Cardiac fibroblast (primary cell): Measurements from ENCODE around the gene NABP2.

Experiments used
- DNase-seq, 2 donors: peaks; one replicate each; pipeline versions ENCODE4 v3.0.0 to v3.0.0-alpha.2; 2010; ENCODE audit warnings: low read depth in 2 of 2
- H3K4me3 ChIP-seq, 2 donors: replicated peaks in 1 of 2; 1 replicate in 1 of 2; 2 replicates in 1 of 2; pipeline ENCODE4 v1.5.1; 2011; ENCODE audit warnings: low read depth in 2 of 2, low read length in 2 of 2, mild to moderate bottlenecking in 2 of 2, moderate library complexity in 1 of 2
- TF ChIP-seq, protein P1 (sequence below): IDR thresholded peaks from one replicate; pipeline ENCODE4 v1.5.1; 2011; ENCODE audit warnings: low read depth, mild to moderate bottlenecking, low read length, inconsistent platforms

The NABP2 gene

DNA sequence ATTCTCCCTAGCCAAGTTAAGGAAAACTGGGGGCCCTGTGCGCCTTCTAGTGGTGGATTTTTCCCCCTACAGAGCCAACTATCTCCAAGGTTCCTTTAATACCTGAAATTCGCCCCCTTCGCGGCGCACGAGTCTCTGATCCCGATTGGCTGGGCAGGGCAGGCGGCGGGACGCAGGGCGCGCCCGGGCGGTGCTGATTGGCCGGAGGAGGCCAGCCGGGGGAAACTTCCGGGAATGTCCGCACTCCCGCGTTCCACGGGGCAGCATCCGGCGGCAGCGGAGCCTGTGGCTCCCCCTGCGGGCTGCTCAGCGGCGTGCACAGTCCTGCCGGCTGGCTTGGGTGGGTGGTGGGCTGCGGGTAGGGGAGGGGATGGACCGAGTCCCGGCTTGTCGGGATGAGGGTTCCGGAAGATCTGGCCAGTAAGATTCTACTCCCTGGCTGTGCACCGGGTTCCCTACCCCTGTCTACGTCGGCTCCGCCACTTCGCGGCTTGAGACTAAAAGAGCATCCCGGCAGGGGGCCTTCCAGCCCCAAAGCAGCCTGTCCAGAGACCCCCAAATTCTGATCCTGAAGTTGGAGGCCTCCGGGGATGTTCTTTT, at the start of gene NABP2:
NABP2 (plus strand) TSS at position 241 of the 600 bp plus-strand sequence. CDS start 515 bp downstream, outside the sequence.
- H3K4me3 ChIP-seq, result peak within 1 kb of the TSS; percentile 72 to 75
- TF ChIP-seq, protein P1, sequence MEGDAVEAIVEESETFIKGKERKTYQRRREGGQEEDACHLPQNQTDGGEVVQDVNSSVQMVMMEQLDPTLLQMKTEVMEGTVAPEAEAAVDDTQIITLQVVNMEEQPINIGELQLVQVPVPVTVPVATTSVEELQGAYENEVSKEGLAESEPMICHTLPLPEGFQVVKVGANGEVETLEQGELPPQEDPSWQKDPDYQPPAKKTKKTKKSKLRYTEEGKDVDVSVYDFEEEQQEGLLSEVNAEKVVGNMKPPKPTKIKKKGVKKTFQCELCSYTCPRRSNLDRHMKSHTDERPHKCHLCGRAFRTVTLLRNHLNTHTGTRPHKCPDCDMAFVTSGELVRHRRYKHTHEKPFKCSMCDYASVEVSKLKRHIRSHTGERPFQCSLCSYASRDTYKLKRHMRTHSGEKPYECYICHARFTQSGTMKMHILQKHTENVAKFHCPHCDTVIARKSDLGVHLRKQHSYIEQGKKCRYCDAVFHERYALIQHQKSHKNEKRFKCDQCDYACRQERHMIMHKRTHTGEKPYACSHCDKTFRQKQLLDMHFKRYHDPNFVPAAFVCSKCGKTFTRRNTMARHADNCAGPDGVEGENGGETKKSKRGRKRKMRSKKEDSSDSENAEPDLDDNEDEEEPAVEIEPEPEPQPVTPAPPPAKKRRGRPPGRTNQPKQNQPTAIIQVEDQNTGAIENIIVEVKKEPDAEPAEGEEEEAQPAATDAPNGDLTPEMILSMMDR, result peak; percentile 59

DNA sequence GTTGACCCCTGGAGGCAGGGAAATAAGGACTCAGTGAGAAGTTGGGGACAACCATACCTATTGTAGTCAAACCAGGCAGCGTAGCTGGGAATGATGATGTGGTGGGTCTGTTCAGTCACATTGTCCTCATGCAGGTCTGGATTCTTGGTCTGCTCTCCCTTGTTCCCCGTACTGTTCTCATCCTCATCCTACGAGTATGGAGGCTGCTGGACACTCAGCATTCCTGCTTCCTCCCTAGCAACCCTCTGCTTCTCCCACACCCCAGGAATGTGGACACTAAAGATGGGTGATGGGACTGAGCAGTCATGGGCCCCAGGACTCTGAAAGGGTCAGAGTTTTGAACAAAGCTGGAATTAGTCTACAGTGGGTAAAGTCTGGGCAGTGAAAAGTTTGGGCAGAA, 45.8 kb upstream of the NABP2 start:
- TF ChIP-seq, protein P1, result no peak
- DNase-seq, result no peak
- no peak overlapping the region for H3K4me3 ChIP-seq

More for the DNA sequence above, at the start of gene NABP2:
- DNase-seq, result peak; percentile 98 to 99

DNA sequence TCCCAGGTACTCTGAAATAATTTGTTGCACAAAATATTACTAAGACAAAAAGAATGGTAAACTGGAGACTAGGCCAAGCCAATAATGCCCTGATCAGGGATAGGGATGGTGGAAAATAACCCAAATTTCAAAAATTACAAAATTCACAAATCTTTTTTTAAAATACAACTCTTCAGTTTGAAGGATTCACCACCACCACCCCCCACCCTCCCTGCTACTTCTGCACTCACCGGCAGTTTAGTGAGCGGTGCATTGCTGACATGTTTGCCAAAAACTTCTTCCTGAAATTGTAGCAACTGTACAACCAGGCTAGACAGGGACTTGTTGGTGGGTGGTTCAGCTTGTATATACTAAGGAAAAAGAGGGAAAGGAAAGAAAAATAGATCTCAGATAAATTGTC, 37.2 kb upstream of the NABP2 start:
- TF ChIP-seq, protein P1, result no peak
- no peak for DNase-seq
- no peak overlapping the region for H3K4me3 ChIP-seq

DNA sequence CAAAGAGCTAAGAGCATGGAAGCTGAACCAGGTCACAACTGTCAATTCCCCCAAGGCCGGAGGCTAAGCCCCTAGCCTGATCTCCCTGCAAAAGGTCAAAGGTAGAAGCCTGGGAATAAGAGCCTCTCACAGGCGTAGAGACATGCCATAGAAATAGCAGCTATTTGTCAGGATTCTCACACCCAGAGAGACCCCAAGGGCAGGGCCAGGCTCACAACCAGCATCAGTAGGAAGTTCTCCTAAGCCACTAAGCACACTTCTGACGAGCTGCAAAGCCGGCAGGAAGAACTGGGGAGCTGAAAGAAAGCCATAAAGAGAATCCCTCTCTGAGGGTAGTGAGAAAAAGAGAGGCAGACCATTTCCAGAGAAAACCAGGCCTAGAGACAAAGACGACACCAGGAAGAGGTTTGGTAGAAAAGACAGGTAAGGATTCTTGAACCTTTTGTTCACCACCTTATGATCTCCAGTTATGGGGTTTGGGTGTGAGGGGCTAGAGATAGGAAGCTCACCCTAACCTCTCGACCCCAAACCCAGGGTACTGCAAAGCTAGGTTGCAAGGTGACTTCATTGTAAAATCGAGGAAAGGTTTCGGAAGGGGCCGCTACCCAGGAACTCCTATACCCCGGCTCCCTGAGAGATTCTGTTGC, 35.9 kb upstream of the NABP2 start:
- TF ChIP-seq, protein P1, result no peak
- peak overlapping the region; percentile 78 to 88 for H3K4me3 ChIP-seq
- no peak for DNase-seq

DNA sequence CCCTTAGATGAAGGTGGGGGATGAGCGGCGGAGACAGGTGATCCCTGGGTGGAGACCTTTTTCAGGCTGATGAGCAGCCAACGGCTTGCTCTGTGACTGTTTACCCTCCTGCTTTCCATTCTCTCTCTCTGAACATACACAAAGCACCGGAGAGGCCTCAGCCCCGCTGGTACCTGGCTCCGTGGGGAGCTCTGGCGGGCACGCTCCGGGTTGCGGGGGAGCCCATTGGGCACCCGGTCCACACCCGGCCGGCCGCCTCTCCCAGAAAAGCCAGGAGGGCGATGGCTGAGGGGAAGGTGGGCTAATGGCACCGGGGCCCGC, 35.4 kb upstream of the NABP2 start:
- no peak for DNase-seq
- TF ChIP-seq, protein P1, result no peak
- H3K4me3 ChIP-seq, result peak overlapping the region; percentile 78 to 88

DNA sequence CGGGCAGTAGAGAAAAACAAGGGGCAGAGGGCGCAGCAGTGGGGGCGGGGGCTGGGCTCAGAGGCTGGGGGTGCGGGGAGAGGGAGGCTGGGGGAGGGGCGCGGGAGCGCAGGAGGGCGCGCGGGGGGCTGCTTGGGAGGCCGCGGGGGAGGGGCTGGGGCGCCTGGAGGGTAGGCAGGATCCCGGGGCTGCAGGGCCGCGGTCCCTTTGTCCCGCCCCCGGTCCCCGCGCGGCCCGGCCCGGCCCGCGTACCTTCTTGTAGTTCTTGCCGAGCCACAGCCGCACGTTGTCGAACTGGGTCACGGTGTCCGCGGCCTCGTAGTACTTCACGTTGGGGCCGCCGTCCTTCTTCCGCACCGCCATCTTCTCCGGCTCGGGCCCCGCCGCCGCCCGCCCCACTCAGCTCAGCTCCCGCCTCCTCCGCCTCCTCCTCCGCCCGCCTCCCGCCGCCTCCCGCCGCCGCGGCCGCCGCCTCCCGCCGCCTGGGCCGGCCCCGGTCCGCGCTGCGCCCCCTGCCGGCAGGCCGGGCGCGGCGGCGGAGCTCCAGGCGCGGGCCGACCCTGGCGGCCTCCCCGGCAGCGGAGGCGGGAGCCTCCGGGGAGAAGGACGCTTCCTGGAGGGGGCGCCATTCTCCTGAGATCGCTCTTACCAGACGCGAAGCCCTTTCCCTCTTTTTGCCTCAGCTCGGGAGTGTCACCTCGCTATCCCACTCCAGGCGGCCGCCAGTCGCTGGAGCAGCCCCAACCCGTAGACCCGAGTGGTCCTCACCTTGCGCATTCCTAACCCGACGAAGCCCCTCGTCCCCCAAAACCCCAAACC, 34.8 kb upstream of the NABP2 start, which contains the start of gene SMARCC2:
SMARCC2 (minus strand) TSS at position 385 of the 819 bp plus-strand sequence; CDS start at position 363, 22 bp downstream.
- DNase-seq, result peak; percentile 89 to 91
- TF ChIP-seq, protein P1, result peak; percentile 56
- peak within 1 kb of the TSS; percentile 78 to 88 for H3K4me3 ChIP-seq
